HG03565 (cell line): Measurements from ENCODE around the gene NEK1.
A peak's percentile ranks its signal among the peaks of the same experiment; 100 is the strongest.

ENCODE experiments used
- ATAC-seq: cut with Tn5 transposase; IDR thresholded peaks from one replicate; pipeline ENCODE4 v1.9.1; 2021; ENCODE audit warnings: mild to moderate bottlenecking, moderate library complexity; ENCODE audit not compliant: unreplicated experiment

The NEK1 gene, protein sequence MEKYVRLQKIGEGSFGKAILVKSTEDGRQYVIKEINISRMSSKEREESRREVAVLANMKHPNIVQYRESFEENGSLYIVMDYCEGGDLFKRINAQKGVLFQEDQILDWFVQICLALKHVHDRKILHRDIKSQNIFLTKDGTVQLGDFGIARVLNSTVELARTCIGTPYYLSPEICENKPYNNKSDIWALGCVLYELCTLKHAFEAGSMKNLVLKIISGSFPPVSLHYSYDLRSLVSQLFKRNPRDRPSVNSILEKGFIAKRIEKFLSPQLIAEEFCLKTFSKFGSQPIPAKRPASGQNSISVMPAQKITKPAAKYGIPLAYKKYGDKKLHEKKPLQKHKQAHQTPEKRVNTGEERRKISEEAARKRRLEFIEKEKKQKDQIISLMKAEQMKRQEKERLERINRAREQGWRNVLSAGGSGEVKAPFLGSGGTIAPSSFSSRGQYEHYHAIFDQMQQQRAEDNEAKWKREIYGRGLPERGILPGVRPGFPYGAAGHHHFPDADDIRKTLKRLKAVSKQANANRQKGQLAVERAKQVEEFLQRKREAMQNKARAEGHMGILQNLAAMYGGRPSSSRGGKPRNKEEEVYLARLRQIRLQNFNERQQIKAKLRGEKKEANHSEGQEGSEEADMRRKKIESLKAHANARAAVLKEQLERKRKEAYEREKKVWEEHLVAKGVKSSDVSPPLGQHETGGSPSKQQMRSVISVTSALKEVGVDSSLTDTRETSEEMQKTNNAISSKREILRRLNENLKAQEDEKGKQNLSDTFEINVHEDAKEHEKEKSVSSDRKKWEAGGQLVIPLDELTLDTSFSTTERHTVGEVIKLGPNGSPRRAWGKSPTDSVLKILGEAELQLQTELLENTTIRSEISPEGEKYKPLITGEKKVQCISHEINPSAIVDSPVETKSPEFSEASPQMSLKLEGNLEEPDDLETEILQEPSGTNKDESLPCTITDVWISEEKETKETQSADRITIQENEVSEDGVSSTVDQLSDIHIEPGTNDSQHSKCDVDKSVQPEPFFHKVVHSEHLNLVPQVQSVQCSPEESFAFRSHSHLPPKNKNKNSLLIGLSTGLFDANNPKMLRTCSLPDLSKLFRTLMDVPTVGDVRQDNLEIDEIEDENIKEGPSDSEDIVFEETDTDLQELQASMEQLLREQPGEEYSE (N-terminal part only)

DNA sequence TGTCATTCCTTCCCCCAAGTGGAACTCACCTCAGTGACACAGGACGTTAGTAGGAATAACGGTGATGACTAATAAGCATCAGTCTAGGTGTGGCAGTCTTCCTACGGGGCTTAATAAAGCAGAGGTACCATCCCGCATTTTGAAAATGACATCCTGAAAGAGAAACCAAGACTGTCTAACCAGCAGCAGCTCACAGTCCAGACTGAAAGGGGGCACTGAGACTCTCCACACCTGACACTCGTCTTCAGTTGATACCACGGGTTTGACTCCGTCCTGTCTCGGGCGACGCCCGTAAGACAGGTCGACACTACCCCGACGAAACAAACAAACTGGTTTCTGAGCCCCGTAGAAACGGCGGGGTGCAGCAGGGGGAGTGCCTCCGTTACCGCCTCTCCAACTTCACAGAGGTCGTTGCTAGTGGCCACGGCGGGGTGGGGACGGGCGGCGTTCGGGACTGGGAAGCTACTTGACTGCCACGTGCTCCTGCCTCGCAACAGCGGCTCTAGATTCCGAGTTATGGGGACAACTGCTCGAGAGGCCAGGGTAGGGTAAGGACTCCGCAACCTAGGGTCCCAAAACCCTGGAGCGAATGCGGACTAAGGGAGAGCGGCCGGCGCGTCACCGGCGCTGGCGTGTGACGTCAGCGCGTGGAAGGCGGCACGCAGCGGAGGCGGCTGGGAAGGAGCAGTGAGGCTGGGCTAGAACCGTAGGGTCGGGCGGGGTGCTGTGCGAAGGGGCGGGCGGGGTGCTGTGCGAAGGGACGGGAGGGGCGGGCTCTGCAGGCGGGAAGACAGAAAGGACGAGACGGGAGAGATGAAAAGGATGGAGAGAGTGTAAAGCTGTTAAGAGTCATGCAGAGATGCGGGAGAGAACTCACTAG, at the start of gene NEK1:
Gene NEK1 (minus strand): TSS at position 593 of the 880 bp plus-strand sequence. CDS start 9,953 bp downstream, outside the sequence.
- ATAC-seq: peak; percentile 90

DNA sequence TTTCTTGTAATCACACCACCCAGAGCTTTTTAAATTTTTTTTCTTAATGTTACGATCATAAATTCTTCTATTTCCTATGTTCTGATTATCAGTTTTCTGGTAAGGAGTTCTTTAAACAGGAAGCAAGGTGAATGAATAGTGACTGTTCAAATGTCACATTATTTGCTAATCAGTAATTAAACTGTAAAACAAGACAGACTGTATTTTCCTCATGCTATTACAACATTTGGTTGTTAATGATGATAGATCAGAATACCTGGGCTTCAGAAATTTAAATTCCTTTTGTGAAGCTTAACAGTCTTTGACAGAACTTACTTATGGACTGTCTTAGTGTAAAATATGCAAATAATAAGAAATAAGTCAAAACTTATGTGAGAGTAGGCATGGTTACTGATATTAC, 49.4 kb upstream of the NEK1 start:
- no peak for ATAC-seq

DNA sequence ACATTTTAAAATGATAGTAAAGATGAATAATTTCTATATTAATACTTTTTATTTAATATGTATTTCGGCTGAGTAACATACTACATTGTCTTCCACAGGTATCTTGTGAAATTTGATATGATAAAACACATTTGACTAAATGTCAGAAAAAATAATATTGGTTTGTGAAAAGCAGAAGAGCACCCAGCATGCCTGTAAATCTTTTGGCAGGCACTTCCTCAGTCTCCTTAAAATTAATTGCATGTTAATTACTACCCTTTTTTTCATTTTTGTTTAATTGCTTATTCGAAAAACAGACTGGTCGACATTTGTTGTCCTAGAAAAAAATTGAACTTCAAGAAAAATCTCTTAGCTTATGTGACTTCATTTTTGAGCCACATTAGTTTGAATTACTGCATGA, 48.5 kb upstream of the NEK1 start:
- ATAC-seq: no peak

DNA sequence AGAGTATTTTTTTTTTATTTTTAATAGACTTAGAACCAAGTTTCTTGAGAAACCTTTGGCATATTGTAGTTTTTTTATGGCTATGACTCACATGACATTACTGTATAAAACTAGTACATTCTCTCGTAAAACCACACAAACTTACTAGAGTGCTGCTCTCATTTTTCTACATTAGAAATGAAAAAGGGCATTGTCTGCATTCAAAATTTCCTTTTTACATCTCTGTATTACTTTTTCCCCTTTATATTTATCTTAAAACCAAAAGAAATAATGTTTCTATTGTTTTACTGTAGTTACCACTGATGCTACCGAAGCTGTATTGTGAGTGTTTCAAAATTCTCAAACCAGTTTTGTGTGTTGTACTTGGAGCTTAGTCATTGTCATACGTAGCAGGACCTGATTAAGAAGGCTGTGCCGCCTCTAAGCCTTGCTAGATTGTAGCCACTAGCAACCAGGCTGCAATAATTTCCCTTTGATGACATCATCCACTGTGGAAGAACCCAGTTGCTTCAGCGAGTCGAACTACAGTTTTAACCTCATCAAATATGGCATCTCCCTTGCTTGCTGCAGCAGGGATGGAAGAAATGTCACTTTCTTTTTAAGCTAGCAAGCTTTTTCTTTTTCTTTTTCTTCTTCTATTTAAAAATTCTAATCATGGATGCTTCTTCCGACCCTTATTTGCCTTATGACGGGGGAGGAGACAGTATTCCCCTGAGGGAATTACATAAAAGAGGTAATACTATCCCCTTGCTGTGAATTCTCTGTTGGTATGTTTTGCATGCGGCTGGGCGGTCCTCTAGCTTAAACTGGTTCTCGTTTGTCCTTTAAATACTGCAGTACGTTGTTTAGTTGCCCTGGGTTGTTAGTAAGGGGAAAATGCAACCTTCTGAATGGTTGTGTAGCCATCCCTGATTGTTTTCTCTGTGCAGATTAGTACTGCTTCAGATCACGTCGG, 47.6 kb upstream of the NEK1 start:
- ATAC-seq: peak; percentile 98

DNA sequence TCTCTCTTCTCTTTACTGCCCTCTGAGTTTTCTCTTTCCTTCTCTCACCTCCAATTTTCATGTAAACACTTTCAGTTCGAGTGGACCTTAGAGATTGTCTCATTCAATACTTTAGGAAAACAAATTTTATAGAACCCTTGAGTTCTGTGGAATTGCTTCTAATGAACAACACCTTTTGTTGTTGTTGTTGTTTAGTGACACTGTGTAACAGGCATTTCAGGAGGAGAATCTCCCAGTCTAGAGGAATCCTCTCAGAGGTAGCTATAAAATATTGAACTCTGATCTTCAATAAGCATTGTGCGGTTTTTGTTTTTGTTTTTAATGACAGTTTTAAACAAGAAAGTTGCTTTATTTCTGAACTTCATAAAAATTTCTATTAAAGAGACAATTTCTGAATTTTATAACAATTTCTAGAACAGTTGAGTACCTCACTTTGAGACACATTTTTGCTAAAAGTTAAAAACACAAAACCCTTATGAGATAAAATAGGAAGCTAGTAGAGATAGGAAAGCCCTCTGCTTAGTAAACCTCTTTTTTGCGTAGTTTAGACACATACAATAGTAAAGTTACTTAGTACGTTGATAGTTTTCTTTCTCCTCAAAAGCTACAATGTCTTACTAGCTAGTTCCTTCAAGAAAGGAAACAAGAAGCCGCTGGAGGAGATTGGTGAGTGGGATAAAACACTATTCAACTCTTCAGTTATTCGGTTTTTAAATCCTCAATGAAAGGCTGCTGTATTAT, 46.8 kb upstream of the NEK1 start:
- no peak for ATAC-seq

DNA sequence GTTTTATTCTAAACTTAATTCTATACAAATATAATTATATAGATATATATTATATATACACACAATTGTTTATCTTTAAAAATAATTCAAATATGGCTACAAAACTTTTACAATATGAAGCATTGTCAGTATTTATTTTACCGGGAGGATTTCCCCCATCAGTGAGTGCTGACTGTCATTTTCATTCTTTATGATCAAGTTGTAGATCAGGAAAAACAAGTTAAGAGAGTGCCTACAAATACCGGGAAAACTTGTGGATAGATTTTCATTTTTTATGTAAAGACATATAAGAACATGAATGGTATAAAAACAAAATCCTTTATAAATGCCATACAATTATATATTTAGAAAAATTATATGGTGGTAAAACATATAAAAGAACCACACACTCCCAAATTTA, 45.8 kb upstream of the NEK1 start:
- no peak for ATAC-seq

DNA sequence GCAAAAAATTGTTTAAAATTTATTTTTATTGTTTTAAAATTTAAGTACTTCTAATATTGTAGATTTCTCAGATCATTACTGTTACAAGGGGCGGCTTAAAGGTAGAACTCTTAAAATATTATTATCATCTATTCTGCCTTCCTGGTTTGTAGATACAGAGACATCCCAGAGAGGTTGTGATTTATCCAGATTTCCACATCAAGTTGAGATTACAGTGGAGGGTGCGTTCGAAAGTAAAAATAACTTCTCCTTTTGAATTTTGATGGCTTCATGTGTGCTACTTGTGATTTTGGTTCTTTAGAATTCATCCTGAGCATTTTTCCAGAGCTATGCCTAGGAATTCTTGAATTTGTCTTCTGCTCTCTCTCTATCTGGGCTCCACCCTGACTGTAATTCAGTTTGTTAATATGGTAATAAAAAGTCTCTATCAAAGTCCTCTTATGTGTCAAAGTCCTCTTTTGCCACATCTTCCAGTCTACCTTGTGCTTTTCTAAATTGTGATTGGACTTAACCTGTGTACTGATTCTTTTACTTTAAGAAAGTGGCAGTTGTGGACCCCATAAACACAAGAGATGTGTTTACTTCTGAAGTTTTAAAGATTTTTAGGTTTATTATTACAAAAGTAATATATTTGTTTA, 45.2 kb upstream of the NEK1 start:
- no peak for ATAC-seq

DNA sequence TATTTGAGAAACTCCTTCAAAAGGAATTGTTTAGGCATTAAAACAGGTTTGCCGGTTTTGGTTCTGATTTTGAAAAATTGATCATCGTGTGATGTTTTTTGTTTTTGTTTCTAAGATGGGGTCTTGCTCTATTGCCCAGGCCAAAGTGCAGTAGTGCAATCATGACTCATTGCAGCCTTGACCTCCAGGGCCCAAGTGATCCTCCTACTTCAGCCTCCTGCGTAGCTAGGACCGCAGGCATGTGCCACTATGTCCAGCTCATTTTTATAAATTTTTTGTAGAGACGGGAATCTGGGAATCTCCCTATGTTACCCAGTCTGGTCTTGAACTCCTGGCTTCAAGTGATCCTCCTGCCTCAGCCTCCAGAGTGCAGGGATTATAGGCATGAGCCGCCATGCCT, 43.0 kb upstream of the NEK1 start:
- no peak for ATAC-seq

DNA sequence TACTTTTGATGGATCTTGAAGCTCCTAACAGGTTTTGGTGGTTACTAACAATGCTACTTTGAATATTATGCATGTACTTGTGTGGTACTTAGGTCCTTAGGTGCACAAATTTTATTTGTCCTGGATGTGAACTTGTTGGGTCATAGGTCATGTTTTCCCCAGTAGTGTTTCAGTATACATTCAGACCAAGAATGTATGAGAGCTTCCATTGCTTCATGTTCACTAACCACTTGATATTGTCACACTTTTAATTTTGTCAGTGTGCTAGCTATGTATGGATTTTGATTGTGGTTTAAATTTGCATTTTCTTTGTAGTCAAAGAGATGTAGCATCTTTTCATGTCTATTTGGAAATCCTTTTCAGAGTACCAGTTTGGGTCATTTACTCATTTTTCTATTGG, 40.2 kb upstream of the NEK1 start:
- no peak for ATAC-seq

DNA sequence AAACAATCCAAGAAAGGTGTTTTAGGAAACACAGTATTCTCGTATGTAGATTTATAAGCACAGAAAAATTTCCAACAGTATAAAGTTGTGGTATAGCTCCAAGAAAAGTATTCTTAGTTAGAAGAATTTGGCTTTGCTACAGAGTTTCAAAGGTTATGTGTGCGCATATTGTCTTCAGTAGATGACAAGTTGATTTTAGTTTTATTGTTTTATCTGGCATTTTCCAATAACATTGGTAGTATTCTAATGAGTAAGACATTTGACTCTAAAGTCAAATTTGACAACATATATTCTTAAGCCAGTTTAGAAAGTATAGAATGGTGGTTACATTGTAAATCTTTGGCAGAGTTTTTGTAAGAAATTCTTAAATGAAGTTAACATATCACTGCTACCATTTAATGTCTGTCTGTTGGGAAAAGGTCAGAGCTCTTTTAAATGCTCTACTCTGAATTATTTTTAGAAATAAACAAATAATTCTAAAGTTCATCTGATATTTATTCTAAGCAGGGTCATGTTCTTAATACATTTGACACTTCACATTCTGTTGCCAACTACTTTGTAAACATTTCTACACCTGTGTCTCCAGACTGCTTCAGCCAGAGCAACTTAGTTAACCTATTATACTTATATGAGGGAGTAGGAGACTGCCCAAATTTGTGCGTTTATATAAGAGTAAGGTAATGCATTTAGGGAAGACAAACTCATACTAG, 38.0 kb upstream of the NEK1 start:
- ATAC-seq: no peak

DNA sequence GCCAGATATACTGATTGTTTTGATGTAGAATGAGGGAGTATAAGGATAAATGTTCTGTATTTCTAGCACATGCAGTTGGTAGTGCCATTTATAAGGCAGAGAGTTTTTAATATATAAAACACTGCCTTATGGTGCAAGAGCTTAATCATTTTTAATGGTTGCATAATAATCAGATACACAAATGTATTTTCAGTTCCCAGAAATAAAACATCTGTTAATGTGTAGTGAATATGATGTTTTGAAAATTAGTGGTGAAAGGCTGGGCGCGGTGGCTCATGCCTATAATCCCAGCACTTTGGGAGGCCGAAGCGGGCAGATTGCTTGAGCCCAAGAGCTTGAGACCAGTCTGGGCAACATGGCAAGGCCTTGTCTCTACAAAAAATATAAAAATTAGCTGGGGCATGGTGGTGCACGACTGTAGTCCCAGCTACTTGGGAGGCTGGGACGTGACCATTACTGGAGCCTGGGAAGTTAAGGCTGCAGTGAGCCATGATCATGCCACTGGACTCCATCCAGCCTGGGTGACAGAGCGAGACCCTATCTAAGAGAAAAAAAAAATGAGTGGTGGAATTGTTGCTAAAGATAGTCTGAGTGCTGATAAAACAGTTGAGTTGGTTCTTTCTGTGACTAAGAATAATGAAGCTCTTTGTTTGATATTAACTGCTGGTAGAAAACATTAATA, 37.3 kb upstream of the NEK1 start:
- ATAC-seq: no peak

DNA sequence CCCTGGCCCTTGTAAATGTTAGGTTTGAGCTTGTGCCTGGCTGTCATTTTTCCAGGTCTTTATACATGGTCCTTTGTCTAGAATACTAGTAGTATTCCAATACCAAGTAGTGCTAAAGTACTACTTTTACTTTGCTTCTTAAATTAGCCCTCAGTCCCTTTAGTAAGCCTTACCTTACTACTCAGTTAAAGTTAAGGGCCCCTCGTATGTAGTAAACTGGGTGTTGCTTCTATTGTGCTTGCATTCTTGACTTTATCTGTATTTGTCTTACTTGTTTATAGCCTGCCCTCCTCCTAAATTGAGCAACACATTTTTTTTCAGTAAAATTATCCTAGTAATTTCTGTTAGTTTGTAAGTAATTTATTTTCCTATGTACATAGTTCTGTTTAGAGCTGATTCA, 33.2 kb upstream of the NEK1 start:
- ATAC-seq: no peak

DNA sequence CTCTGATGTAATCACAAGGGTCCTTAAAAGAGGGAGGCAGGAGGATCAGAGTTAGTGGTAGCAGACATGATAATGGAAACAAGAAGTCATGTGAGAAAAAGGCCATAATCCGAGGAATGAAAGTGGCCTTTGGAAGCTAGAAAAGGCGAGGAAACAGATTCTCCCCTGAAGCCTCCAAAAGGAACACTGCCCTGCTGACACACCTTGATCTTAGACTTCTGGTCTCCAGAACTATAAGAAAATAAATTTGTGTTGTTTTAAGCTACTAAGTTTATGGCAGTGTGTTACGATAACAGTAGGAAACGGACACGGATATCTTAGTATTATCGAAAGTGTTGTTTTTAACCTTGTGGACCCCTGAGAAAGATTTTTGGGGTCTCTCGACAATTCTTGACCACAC, 32.4 kb upstream of the NEK1 start:
- no peak for ATAC-seq

DNA sequence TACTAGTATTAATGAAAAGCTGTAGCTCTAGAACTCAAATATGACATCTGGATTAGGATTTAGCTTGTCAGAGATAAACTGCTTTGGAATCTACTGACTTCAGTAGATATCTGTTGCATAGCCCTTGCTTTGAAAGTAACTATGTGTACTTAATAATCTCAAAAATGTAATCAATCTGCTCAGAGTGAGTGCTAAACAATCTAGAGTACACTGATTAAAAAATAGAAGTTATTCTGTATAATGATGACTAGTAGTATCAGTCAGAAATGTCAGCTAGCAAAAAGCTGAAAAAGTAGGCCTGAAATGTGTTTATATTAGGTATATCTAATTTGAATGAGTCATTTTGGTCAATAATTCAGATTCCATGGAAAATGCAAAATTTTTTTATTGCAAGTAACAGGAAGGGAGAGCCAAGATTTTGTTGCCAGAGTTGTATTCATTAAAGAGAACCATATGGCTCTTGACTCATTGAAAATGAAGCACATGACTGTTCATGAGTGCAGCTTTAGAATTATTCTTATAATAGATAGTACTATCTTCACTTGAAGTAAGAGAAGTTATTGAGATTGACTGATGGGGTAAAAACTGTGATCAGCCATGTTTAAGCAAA, 28.0 kb upstream of the NEK1 start:
- no peak for ATAC-seq

DNA sequence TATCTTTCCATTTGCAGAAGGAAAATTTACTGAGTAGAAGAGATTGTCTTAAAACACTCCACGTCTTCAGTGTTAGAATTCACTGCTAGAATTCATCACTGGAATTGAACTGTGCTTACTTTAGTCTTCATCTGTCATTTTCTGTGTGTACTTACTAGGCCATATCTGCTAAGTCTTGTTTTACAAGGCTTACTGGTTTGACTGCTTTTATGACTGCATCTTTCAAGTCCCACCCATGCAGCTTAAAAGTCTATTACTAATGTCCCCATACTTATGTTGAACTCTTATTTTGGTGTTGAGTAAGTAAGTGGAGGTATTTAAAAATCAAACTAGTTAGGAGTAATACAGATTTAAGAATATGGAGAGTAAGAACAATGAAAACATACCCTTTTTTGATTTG, 22.6 kb upstream of the NEK1 start:
- no peak for ATAC-seq

DNA sequence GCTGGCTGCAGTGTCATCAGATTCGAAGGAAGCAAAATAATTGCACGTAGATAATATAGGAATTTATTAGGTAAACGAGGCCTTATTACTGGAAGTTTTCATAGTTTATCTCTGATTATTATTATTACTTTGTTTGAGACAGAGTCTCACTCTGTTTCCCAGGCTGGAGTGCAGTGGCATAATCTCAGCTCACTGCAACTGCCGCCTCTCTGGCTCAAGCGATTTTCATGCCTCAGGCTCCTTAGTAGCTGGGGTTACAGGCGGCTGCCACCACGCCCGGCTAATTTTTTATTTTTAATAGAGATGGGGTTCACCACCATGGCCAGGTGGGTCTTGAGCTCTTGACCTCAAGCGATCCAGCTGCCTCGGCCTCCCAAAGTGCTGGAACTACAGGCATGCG, 20.5 kb upstream of the NEK1 start:
- no peak for ATAC-seq

DNA sequence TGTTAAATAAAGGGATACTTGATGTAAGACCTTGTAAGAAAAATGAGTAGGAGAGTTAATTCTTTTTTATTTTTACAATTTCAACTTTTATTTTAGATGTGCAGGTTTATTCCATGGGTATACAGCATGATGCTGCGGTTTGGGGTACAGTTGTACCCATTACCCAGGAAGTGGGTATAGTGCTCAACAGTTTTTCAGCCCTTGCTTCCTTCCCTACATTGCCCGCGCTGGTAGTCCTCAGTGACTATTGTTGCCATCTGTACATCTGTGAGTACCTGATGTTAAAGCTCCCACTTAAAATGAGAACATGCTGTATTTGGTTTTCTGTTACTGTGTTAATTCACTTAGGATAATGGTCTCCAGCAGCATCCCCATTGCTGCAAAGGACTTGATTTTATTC, 17.7 kb upstream of the NEK1 start:
- no peak for ATAC-seq
